ENCODE data around the gene CLDN7.

DNA sequence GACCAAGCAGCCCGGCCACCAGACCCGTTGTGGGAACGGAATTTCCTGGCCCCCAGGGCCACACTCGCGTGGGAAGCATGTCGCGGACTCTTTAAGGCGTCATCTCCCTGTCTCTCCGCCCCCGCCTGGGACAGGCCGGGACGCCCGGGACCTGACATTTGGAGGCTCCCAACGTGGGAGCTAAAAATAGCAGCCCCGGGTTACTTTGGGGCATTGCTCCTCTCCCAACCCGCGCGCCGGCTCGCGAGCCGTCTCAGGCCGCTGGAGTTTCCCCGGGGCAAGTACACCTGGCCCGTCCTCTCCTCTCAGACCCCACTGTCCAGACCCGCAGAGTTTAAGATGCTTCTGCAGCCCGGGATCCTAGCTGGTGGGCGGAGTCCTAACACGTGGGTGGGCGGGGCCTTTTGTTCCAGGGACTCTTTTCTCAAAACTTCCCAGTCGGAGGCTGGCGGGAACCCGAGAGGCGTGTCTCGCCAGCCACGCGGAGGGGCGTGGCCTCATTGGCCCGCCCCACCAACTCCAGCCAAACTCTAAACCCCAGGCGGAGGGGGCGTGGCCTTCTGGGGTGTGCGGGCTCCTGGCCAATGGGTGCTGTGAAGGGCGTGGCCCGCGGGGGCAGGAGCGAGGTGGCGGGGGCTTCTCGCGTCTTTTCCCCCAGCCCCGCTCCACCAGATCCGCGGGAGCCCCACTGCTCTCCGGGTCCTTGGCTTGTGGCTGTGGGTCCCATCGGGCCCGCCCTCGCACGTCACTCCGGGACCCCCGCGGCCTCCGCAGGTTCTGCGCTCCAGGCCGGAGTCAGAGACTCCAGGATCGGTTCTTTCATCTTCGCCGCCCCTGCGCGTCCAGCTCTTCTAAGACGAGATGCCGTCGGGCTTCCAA lies 19.0 kb upstream of the CLDN7 start, which contains the start of gene SLC2A4:
- TF ChIP-seq, protein P1, sequence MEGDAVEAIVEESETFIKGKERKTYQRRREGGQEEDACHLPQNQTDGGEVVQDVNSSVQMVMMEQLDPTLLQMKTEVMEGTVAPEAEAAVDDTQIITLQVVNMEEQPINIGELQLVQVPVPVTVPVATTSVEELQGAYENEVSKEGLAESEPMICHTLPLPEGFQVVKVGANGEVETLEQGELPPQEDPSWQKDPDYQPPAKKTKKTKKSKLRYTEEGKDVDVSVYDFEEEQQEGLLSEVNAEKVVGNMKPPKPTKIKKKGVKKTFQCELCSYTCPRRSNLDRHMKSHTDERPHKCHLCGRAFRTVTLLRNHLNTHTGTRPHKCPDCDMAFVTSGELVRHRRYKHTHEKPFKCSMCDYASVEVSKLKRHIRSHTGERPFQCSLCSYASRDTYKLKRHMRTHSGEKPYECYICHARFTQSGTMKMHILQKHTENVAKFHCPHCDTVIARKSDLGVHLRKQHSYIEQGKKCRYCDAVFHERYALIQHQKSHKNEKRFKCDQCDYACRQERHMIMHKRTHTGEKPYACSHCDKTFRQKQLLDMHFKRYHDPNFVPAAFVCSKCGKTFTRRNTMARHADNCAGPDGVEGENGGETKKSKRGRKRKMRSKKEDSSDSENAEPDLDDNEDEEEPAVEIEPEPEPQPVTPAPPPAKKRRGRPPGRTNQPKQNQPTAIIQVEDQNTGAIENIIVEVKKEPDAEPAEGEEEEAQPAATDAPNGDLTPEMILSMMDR (IDR thresholded peaks at IDR 0.05 in 2 of 3, conservative IDR thresholded peaks at IDR 0.05 in 1 of 3; ENCODE audit: borderline replicate concordance in 1 of 3, insufficient read depth in 1 of 3, low read depth in 2 of 3, low read length in 2 of 3) = no peak
- TF ChIP-seq SP1 (IDR thresholded peaks at IDR 0.05; ENCODE audit: low read depth) (peak; percentile 67), POLR2A (IDR thresholded peaks at IDR 0.05; ENCODE audit: borderline replicate concordance, extremely low read depth, insufficient read depth, insufficient read length) (no peak)
- TF ChIP-seq, protein P2, sequence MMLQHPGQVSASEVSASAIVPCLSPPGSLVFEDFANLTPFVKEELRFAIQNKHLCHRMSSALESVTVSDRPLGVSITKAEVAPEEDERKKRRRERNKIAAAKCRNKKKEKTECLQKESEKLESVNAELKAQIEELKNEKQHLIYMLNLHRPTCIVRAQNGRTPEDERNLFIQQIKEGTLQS (IDR thresholded peaks at IDR 0.05) = no peak

Measured in HCT116 (cell line).